H1 (cell line): ENCODE measurements around the gene TTC27.

ENCODE experiments used
- CTCF ChIP-seq, 3 experiments: IDR thresholded peaks; 1 replicate in 2 of 3; 2 replicates in 1 of 3; pipeline versions ENCODE4 v1.5.1 to v1.6.1; 2011; ENCODE audit warnings: low read length in 3 of 3, mild to moderate bottlenecking in 3 of 3, inconsistent platforms in 2 of 3, low read depth in 1 of 3, moderate library complexity in 1 of 3; ENCODE audit not compliant: insufficient read depth in 1 of 3; ENCODE audit errors: control extremely low read depth in 1 of 3
- EP300 ChIP-seq, 2 experiments: IDR thresholded peaks; 1 replicate in 1 of 2; 2 replicates in 1 of 2; pipeline ENCODE4 v1.6.1; 2011 to 2012; ENCODE audit warnings: low read depth in 2 of 2, low read length in 2 of 2, mild to moderate bottlenecking in 2 of 2, borderline replicate concordance in 1 of 2, inconsistent platforms in 1 of 2, moderate library complexity in 1 of 2
- GTF2F1 ChIP-seq: IDR thresholded peaks from 2 replicates; pipeline ENCODE4 v1.6.1; 2012; ENCODE audit warnings: low read depth, low read length, improper control_type of control experiment, borderline replicate concordance
- NANOG ChIP-seq: IDR thresholded peaks from 2 replicates; pipeline ENCODE4 v1.6.1; 2011; ENCODE audit warnings: low read length, low read depth, mild to moderate bottlenecking, inconsistent platforms; ENCODE audit not compliant: insufficient read depth, poor library complexity, severe bottlenecking
- POLR2AphosphoS5 ChIP-seq: IDR thresholded peaks from 2 replicates; pipeline ENCODE4 v1.6.1; 2011; ENCODE audit warnings: low read depth, low read length
- SP1 ChIP-seq: IDR thresholded peaks from 2 replicates; pipeline ENCODE4 v1.6.1; 2011; ENCODE audit warnings: low read depth, low read length

DNA sequence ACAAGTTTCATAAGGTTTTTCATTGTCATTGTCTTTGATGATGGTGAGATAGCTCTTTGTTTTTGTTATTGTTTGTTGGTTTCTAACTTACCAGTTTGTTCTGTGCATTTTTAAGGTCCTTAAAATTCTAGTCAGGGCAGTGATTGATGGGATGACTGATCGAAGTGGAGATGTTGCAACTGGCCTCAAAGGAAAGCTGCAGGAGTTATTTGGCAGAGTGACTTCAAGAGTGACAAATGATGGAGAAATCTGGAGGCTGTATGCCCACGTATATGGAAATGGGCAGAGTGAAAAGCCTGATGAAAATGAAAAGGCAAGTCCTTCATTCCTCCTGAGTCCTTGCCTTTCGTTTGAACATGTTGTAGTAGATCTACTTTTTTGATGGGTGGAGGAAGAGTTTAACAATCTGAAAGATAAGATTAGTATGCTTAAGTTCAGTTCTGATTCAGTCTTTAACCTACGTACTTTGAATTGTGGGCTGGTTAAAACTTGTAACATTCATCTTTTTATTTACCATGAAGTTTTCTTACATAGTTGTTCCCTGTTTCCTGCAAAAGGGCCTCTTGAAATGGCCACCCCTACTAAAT is 183.2 kb downstream of the TTC27 start:
- TF ChIP-seq SP1 = no peak
- TF ChIP-seq EP300 (IDR thresholded peaks at IDR 0.05; ENCODE audit: borderline replicate concordance in 1 of 2, low read depth in 2 of 2, low read length in 2 of 2) = no peak
- TF ChIP-seq NANOG = no peak
- TF ChIP-seq GTF2F1 = no peak
- no peak for TF ChIP-seq POLR2AphosphoS5
- TF ChIP-seq CTCF (IDR thresholded peaks at IDR 0.05; ENCODE audit: control extremely low read depth in 1 of 3, insufficient read depth in 1 of 3, low read depth in 1 of 3, low read length in 3 of 3) = no peak
